Measurements from ENCODE around the gene AREL1.
A peak's percentile ranks its signal among the peaks of the same experiment; 100 is the strongest.

AREL1 gene

DNA sequence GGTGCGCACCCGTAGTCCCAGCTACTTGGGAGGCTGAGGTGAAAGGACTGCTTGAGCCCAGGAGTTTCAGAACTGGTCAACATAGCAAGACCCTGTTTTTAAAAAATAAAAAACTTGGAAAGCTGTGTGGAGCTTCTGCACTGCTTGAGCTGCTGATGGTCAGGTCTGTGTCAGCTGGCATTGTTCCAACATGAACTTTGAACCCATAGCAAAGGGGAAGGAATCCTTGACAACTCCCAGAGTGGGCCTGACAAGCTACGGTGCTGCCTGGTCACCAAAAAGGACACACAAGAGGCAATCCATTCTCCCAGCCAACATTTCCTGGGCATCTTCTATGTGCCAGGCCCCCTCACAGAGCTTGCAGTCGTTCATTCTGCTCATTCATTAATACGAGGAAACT, 84.5 kb downstream of the AREL1 start:
- H3K9ac ChIP-seq (ENCODE audit: low read depth in 1 of 2, low read length in 2 of 2) = no peak overlapping the region
- H3K27ac ChIP-seq (ENCODE audit: low read depth, low read length) = no peak overlapping the region
- H3K27me3 ChIP-seq (ENCODE audit: control insufficient read depth in 1 of 2, insufficient read depth in 2 of 2, low read length in 2 of 2) = peaks cover 0 to 5% of the 10 kb centered on the region in 2 donors
- no peak overlapping the region for H3K4me3 ChIP-seq (ENCODE audit: low read depth in 1 of 2, low read length in 2 of 2)
- peaks cover 7 to 10% of the 10 kb centered on the region in 2 donors for H3K4me1 ChIP-seq (ENCODE audit: control insufficient read depth in 1 of 2, insufficient read depth in 2 of 2, low read length in 2 of 2)
- H3K9me3 ChIP-seq (ENCODE audit: control insufficient read depth in 1 of 2, low read length in 2 of 2) = no peaks in the 10 kb centered on the region
- H3K36me3 ChIP-seq (ENCODE audit: control insufficient read depth in 1 of 2, insufficient read depth in 2 of 2, low read length in 2 of 2) = no peaks in the 10 kb centered on the region

DNA sequence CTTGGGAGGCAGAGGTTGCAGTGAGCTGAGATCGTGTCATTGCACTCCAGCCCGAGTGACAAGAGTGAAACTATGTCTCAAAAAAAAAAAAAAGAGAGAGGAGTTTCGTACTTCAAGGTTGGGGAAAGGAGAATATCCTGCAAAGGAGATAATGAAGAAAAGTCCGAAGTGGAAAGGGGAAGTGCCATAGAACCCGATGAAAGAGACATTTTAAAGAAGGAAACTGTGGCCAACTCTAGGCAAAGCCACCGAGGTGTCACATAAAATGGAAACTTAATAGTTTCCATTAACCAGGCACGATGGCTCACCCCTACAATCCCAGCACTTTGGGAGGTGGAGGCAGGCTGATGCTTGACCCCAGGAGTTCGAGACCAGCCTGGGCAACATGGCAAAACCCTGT, 85.8 kb downstream of the AREL1 start:
- Histone ChIP-seq H3K9ac (ENCODE audit: low read depth in 1 of 2, low read length in 2 of 2) (no peak overlapping the region), H3K4me3 (ENCODE audit: low read depth in 1 of 2, low read length in 2 of 2) (no peak overlapping the region), H3K9me3 (ENCODE audit: control insufficient read depth in 1 of 2, low read length in 2 of 2) (no peaks in the 10 kb centered on the region), H3K27ac (ENCODE audit: low read depth, low read length) (no peak overlapping the region), H3K36me3 (ENCODE audit: control insufficient read depth in 1 of 2, insufficient read depth in 2 of 2, low read length in 2 of 2) (no peaks in the 10 kb centered on the region), H3K4me1 (ENCODE audit: control insufficient read depth in 1 of 2, insufficient read depth in 2 of 2, low read length in 2 of 2) (peaks cover 7 to 10% of the 10 kb centered on the region in 2 donors), H3K27me3 (ENCODE audit: control insufficient read depth in 1 of 2, insufficient read depth in 2 of 2, low read length in 2 of 2) (peaks cover 0 to 5% of the 10 kb centered on the region in 2 donors)

DNA sequence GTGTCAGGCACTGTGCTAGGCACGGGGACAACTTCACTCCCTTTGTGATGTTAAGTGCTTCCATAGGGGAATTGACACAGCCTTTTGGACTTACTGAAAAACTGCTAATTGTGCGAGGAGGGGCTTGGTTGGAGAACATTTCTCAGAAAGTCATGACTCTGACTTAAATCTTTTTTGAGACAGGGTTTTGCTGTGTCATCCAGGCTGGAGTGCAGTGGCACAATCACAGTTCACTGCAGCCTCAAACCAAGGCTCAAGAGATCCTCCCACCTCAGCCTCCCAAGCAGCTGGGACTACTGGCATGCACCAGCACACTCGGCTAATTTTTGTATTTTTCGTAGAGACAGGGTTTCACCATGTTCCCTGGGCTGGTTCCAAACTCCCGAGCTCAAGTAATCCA, 90.6 kb downstream of the AREL1 start:
- Histone ChIP-seq H3K9me3 (ENCODE audit: control insufficient read depth in 1 of 2, low read length in 2 of 2) (no peaks in the 10 kb centered on the region), H3K9ac (ENCODE audit: low read depth in 1 of 2, low read length in 2 of 2) (no peak overlapping the region), H3K4me1 (ENCODE audit: control insufficient read depth in 1 of 2, insufficient read depth in 2 of 2, low read length in 2 of 2) (peaks cover 26 to 28% of the 10 kb centered on the region in 2 donors), H3K27ac (ENCODE audit: low read depth, low read length) (no peak overlapping the region), H3K27me3 (ENCODE audit: control insufficient read depth in 1 of 2, insufficient read depth in 2 of 2, low read length in 2 of 2) (peaks cover 0 to 5% of the 10 kb centered on the region in 2 donors), H3K36me3 (ENCODE audit: control insufficient read depth in 1 of 2, insufficient read depth in 2 of 2, low read length in 2 of 2) (no peaks in the 10 kb centered on the region), H3K4me3 (ENCODE audit: low read depth in 1 of 2, low read length in 2 of 2) (no peak overlapping the region)

DNA sequence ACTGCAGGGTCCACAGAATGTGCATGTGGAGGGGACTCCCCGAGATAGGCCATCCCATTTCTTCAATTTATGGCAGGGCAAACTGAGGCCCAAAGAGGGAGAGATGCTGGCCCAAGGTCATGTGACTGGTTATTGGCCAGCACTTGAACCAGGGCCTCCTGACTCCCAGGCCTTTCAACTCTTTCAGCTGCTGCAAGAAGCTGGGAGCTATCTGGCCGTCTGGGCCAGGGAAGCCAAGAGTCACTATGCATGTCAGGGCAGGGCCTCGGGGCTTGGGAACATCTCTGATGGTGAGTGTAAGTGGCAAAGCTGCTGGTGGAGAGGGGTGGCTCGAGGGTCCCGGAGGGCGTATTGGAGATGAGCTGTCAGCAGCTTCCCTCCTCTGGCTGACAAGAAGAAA, 91.3 kb downstream of the AREL1 start:
- Histone ChIP-seq H3K27me3 (ENCODE audit: control insufficient read depth in 1 of 2, insufficient read depth in 2 of 2, low read length in 2 of 2) (peaks cover 0 to 5% of the 10 kb centered on the region in 2 donors), H3K36me3 (ENCODE audit: control insufficient read depth in 1 of 2, insufficient read depth in 2 of 2, low read length in 2 of 2) (no peaks in the 10 kb centered on the region), H3K27ac (ENCODE audit: low read depth, low read length) (no peak overlapping the region), H3K9ac (ENCODE audit: low read depth in 1 of 2, low read length in 2 of 2) (no peak overlapping the region), H3K4me1 (ENCODE audit: control insufficient read depth in 1 of 2, insufficient read depth in 2 of 2, low read length in 2 of 2) (peaks cover 28 to 33% of the 10 kb centered on the region in 2 donors), H3K9me3 (ENCODE audit: control insufficient read depth in 1 of 2, low read length in 2 of 2) (no peaks in the 10 kb centered on the region), H3K4me3 (ENCODE audit: low read depth in 1 of 2, low read length in 2 of 2) (no peak overlapping the region)

DNA sequence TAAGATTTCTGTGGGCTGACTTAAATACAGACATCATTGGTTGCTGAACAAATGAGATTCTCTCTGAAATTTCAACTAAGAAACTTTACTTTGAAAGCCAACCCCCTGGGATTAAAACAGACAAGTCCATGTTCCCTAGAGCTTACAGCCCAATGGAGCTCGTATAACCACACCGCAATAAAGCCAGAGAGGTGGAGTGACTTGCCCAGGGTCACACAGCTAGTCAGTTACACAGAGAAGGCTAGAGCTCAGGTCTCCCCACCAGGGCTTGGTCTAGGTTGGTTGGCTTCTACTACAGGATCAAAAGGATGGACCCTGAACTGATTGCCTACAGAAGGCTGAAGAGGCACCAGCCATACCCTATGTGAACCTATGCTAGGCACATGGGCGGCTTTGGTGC, 92.0 kb downstream of the AREL1 start:
- Histone ChIP-seq H3K27ac (ENCODE audit: low read depth, low read length) (no peak overlapping the region), H3K4me1 (ENCODE audit: control insufficient read depth in 1 of 2, insufficient read depth in 2 of 2, low read length in 2 of 2) (peaks cover 28 to 38% of the 10 kb centered on the region in 2 donors), H3K27me3 (ENCODE audit: control insufficient read depth in 1 of 2, insufficient read depth in 2 of 2, low read length in 2 of 2) (peaks cover 0 to 5% of the 10 kb centered on the region in 2 donors), H3K4me3 (ENCODE audit: low read depth in 1 of 2, low read length in 2 of 2) (no peak overlapping the region), H3K9ac (ENCODE audit: low read depth in 1 of 2, low read length in 2 of 2) (no peak overlapping the region), H3K36me3 (ENCODE audit: control insufficient read depth in 1 of 2, insufficient read depth in 2 of 2, low read length in 2 of 2) (no peaks in the 10 kb centered on the region), H3K9me3 (ENCODE audit: control insufficient read depth in 1 of 2, low read length in 2 of 2) (no peaks in the 10 kb centered on the region)

DNA sequence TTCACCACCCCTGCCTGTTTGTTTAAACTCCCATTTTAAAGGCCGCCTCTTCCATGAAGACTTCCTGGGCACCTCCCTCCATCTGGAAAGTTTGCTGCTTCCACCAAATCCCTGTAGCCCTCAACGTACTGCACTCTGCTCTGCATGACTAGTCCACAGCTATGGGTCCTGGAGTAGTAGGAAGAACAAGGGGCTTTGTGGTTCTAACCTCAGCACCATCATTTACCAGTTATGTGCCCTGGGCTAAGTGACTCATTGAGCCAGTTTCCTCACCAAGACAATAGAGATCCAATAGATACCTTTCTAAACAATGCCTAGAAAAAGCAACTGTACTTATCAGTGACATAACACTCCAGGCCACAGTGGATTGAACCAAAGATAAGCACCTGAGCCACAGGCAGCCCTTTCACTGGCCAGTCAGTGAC, 92.4 kb downstream of the AREL1 start:
- H3K4me1 ChIP-seq (ENCODE audit: control insufficient read depth in 1 of 2, insufficient read depth in 2 of 2, low read length in 2 of 2) = peaks cover 28 to 38% of the 10 kb centered on the region in 2 donors
- H3K27me3 ChIP-seq (ENCODE audit: control insufficient read depth in 1 of 2, insufficient read depth in 2 of 2, low read length in 2 of 2) = peaks cover 0 to 5% of the 10 kb centered on the region in 2 donors
- H3K27ac ChIP-seq (ENCODE audit: low read depth, low read length) = no peak overlapping the region

DNA sequence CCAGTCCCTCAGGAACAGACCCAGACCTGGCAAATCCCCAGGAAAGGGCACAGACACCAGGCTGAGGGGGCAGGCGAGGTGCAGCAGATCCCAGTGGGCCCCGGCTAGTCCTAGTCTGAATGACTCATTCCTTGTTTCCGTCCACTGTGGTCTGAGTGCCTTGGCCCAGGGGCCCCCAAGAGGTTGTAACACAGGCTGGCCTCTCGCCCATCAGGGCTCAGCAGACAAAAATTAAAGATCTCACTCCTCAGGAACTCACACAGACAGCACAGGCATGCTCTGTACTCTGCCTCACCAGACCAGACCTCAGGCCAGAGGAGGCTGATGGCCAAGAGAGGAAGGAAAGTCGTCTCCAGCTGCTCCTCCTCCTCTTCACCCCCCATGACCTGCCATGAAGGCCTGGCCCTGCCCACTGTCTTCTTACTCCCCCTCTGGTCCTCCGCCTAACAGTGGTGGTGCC, 93.2 kb downstream of the AREL1 start:
- Histone ChIP-seq H3K27ac (ENCODE audit: low read depth, low read length) (no peak overlapping the region), H3K36me3 (ENCODE audit: control insufficient read depth in 1 of 2, insufficient read depth in 2 of 2, low read length in 2 of 2) (no peaks in the 10 kb centered on the region), H3K4me1 (ENCODE audit: control insufficient read depth in 1 of 2, insufficient read depth in 2 of 2, low read length in 2 of 2) (peaks cover 28 to 38% of the 10 kb centered on the region in 2 donors), H3K27me3 (ENCODE audit: control insufficient read depth in 1 of 2, insufficient read depth in 2 of 2, low read length in 2 of 2) (peaks cover 0 to 5% of the 10 kb centered on the region in 2 donors), H3K9ac (ENCODE audit: low read depth in 1 of 2, low read length in 2 of 2) (no peak overlapping the region), H3K4me3 (ENCODE audit: low read depth in 1 of 2, low read length in 2 of 2) (no peak overlapping the region), H3K9me3 (ENCODE audit: control insufficient read depth in 1 of 2, low read length in 2 of 2) (no peaks in the 10 kb centered on the region)

More for the DNA sequence above, 92.4 kb downstream of the AREL1 start:
- Histone ChIP-seq H3K9me3 (ENCODE audit: control insufficient read depth in 1 of 2, low read length in 2 of 2) (no peaks in the 10 kb centered on the region), H3K9ac (ENCODE audit: low read depth in 1 of 2, low read length in 2 of 2) (no peak overlapping the region), H3K36me3 (ENCODE audit: control insufficient read depth in 1 of 2, insufficient read depth in 2 of 2, low read length in 2 of 2) (no peaks in the 10 kb centered on the region), H3K4me3 (ENCODE audit: low read depth in 1 of 2, low read length in 2 of 2) (no peak overlapping the region)

DNA sequence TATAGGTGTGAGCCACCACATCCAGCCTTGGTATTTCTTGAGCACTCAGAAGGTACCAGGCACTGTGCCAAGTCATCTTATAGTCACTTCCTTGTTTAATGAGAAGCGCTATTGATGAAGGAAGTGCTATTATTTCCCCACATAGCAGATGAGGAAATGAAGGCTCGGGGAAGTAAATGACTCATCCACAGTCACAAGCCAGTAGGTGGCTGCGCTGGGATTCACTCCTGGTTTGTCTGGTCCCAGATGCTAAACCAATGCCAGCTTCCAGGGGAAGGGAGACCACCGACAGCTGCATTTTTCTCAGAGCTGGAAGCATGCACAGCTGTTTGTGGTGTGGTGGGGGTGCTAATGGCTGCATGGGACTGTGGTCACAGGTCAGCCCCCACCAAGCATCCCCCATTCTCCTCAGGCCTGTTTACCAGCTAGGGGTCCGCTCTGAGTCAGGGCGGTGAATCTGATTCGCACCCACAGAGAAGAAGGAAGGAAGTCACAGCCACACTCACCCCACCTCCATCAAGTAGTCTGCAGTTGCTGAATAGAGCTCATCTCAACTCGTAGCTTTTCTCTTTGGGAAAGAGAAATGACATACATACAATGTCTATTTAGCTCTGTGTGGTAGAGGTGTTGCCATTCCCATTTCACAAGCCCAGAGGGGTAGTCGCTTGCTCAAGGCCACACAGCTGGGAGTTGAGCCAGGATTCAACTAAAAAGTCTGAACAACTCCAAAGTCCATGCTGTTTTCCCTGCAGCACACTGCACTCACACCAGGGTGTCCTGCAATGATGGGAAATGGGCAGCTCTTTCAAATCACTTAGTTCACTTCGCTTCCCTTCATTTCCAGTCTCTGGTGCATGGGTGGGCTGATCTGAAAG, 94.6 kb downstream of the AREL1 start:
- H3K27me3 ChIP-seq (ENCODE audit: control insufficient read depth in 1 of 2, insufficient read depth in 2 of 2, low read length in 2 of 2) = no peaks in the 10 kb centered on the region
- peak overlapping the region in 1 of 2 donors; percentile 21 for H3K4me3 ChIP-seq (ENCODE audit: low read depth in 1 of 2, low read length in 2 of 2)
- H3K36me3 ChIP-seq (ENCODE audit: control insufficient read depth in 1 of 2, insufficient read depth in 2 of 2, low read length in 2 of 2) = no peaks in the 10 kb centered on the region
- H3K27ac ChIP-seq (ENCODE audit: low read depth, low read length) = no peak overlapping the region
- no peak overlapping the region for H3K9ac ChIP-seq (ENCODE audit: low read depth in 1 of 2, low read length in 2 of 2)
- peaks cover 28 to 38% of the 10 kb centered on the region in 2 donors for H3K4me1 ChIP-seq (ENCODE audit: control insufficient read depth in 1 of 2, insufficient read depth in 2 of 2, low read length in 2 of 2)
- no peaks in the 10 kb centered on the region for H3K9me3 ChIP-seq (ENCODE audit: control insufficient read depth in 1 of 2, low read length in 2 of 2)

DNA sequence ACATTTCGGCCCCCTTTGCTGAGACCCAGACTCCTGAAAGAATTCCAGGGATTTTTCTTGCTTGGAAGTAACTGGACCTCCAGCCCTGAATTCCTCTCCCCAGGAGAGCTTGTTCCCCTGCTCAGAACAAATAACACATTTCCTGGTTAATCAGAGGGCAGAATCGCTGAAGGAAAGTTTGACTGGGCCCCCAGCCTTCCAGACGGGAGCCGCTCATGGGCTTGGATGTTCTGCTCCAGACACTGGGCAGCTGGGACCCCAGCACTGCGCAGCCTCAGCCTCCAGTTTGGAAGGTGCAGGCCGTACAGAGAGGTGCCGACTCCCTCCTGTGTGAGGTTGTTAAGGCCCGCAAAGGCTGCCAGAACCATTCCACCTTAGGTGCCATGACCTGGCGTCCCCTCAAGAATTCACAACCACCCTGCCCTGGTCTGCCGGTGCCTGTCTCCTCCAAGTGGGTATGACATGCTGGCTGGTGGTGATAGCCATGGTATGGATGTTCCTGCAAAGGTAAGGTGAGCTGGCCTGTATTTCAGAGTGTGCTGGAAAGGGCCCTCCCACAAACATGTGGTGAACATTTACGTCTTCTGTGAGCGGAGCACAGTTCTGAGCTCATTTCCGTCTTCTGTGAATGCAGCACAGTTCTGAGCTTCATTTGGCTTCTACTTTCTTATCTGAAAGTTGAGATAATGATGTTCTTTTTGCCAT, 95.7 kb downstream of the AREL1 start:
- Histone ChIP-seq H3K27me3 (ENCODE audit: control insufficient read depth in 1 of 2, insufficient read depth in 2 of 2, low read length in 2 of 2) (no peaks in the 10 kb centered on the region), H3K4me1 (ENCODE audit: control insufficient read depth in 1 of 2, insufficient read depth in 2 of 2, low read length in 2 of 2) (peaks cover 28 to 38% of the 10 kb centered on the region in 2 donors), H3K36me3 (ENCODE audit: control insufficient read depth in 1 of 2, insufficient read depth in 2 of 2, low read length in 2 of 2) (no peaks in the 10 kb centered on the region), H3K9me3 (ENCODE audit: control insufficient read depth in 1 of 2, low read length in 2 of 2) (no peaks in the 10 kb centered on the region), H3K4me3 (ENCODE audit: low read depth in 1 of 2, low read length in 2 of 2) (no peak overlapping the region), H3K9ac (ENCODE audit: low read depth in 1 of 2, low read length in 2 of 2) (no peak overlapping the region), H3K27ac (ENCODE audit: low read depth, low read length) (no peak overlapping the region)

DNA sequence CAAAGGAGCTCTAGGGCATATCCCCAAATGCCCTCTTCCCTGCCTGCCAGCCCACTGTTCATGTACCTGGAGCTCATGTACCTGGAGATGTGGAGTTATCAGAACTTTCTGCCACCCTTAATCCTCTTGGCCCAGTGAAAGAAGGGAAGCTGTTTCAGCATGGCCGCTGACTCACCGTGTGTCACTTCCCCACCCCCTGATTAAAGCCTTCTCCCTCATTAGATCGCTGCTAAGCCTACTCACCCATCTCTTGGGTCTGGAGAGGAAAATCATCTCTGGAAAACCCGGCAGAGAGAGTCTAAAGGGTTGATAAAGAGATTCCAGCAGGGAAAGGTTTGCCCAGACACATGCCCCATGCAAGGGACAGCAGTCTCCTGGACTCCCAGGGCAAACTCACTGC, 96.4 kb downstream of the AREL1 start:
- H3K9me3 ChIP-seq (ENCODE audit: control insufficient read depth in 1 of 2, low read length in 2 of 2) = no peaks in the 10 kb centered on the region
- H3K36me3 ChIP-seq (ENCODE audit: control insufficient read depth in 1 of 2, insufficient read depth in 2 of 2, low read length in 2 of 2) = no peaks in the 10 kb centered on the region
- peaks cover 0 to 3% of the 10 kb centered on the region in 2 donors for H3K27me3 ChIP-seq (ENCODE audit: control insufficient read depth in 1 of 2, insufficient read depth in 2 of 2, low read length in 2 of 2)
- no peak overlapping the region for H3K9ac ChIP-seq (ENCODE audit: low read depth in 1 of 2, low read length in 2 of 2)
- H3K4me3 ChIP-seq (ENCODE audit: low read depth in 1 of 2, low read length in 2 of 2) = no peak overlapping the region
- peaks cover 28 to 38% of the 10 kb centered on the region in 2 donors for H3K4me1 ChIP-seq (ENCODE audit: control insufficient read depth in 1 of 2, insufficient read depth in 2 of 2, low read length in 2 of 2)
- H3K27ac ChIP-seq (ENCODE audit: low read depth, low read length) = no peak overlapping the region

Measured in duodenal mucosa (tissue), 2 donors.